Endodermal cell (in vitro differentiated cells): ENCODE measurements around the gene MIX23. TPM values are rescaled to one million over a fixed set of nuclear protein-coding genes. Genes with fewer than 3 reads are reported as not detected.

Experiments used
- DNase-seq: peaks from one replicate; pipeline ENCODE4 v3.0.0-alpha.2; 2017
- H3K27ac ChIP-seq: 2 replicates; pipeline ENCODE4 v1.5.1; 2013; ENCODE audit warnings: mild to moderate bottlenecking, low read depth, low read length, moderate library complexity
- H3K27me3 ChIP-seq: 2 replicates; pipeline ENCODE4 v1.6.1; 2013; ENCODE audit warnings: mild to moderate bottlenecking, low read length, moderate library complexity; ENCODE audit not compliant: insufficient read depth, control insufficient read depth, poor library complexity, severe bottlenecking
- H3K36me3 ChIP-seq: 2 replicates; pipeline ENCODE4 v1.7.0; 2013; ENCODE audit warnings: mild to moderate bottlenecking, low read length, moderate library complexity; ENCODE audit not compliant: control insufficient read depth, insufficient read depth
- H3K4me1 ChIP-seq: one replicate; pipeline ENCODE4 v1.7.0; 2013; ENCODE audit warnings: low read length; ENCODE audit not compliant: control insufficient read depth, insufficient read depth
- H3K4me3 ChIP-seq: 2 replicates; pipeline ENCODE4 v1.5.1; 2013; ENCODE audit warnings: mild to moderate bottlenecking, low read length, moderate library complexity
- H3K9ac ChIP-seq: 2 replicates; pipeline ENCODE4 v1.6.1; 2013; ENCODE audit warnings: mild to moderate bottlenecking, low read length, moderate library complexity; ENCODE audit not compliant: poor library complexity, severe bottlenecking; ENCODE audit errors: extremely low read depth
- H3K9me3 ChIP-seq: 2 replicates; pipeline ENCODE4 v1.6.1; 2013; ENCODE audit warnings: mild to moderate bottlenecking, low read length, moderate library complexity; ENCODE audit not compliant: control insufficient read depth
- H3K27ac Mint-ChIP-seq: 2 replicates; pipeline ENCODE4 v1.8.0; 2020; ENCODE audit warnings: mixed read lengths
- H3K27me3 Mint-ChIP-seq: 2 replicates; pipeline ENCODE4 v1.8.0; 2021; ENCODE audit warnings: mild to moderate bottlenecking, mixed read lengths; ENCODE audit not compliant: insufficient read depth
- H3K36me3 Mint-ChIP-seq: 2 replicates; pipeline ENCODE4 v1.8.0; 2020; ENCODE audit warnings: low read depth, mixed read lengths
- H3K4me1 Mint-ChIP-seq: 2 replicates; pipeline ENCODE4 v1.8.0; 2020; ENCODE audit warnings: mixed read lengths
- H3K4me3 Mint-ChIP-seq: 2 replicates; pipeline ENCODE4 v1.8.0; 2020; ENCODE audit warnings: mild to moderate bottlenecking, moderate library complexity, mixed read lengths
- H3K9me3 Mint-ChIP-seq: 2 replicates; pipeline ENCODE4 v1.8.0; 2020; ENCODE audit warnings: mild to moderate bottlenecking, mixed read lengths
- WGBS, 2 experiments: methylation state at CpG; one replicate each; pipeline versions ENCODE4 v1.1.5 to v1.1.7; 2013; ENCODE audit warnings: missing lambda C conversion rate in 2 of 2, mixed read lengths in 1 of 2; ENCODE audit not compliant: insufficient coverage in 1 of 2, insufficient read length in 1 of 2; 5-methylcytosine and 5-hydroxymethylcytosine counted together
- total RNA-seq, 2 donors: library from RNA; stranded (reverse); fragmentation: NEBNext Ultra II Directional in 1 of 2; extraction: Animal tissue kit (Norgen Biotek cat#: 25700) in 1 of 2; gene quantifications; 2 replicates in 1 of 2; 3 replicates in 1 of 2; pipeline ENCODE4 v1.2.1, GENCODE V29; 2021
- TF ChIP-seq, protein P1 (sequence below): fragments of 200-600 bp; sonication (generic); conservative IDR thresholded peaks from 2 replicates; pipeline ENCODE4 v1.5.0; 2021; ENCODE audit warnings: antibody characterized with exemption, mild to moderate bottlenecking

The MIX23 gene
- total RNA-seq, 2 donors from 2014 or later: 54.1 to 62.6 TPM

- Mint-ChIP-seq H3K4me1 (no peaks in the 10 kb centered on the region), H3K27me3 (no peaks in the 10 kb centered on the region), H3K36me3 (peaks cover 4% of the 10 kb centered on the region), H3K4me3 (no peak overlapping the region), H3K9me3 (no peaks in the 10 kb centered on the region), H3K27ac (no peak overlapping the region)
- Histone ChIP-seq H3K27ac (no peak overlapping the region), H3K9ac (no peak overlapping the region), H3K4me1 (no peaks in the 10 kb centered on the region), H3K4me3 (no peak overlapping the region), H3K9me3 (no peaks in the 10 kb centered on the region), H3K36me3 (peaks cover 45% of the 10 kb centered on the region), H3K27me3 (no peaks in the 10 kb centered on the region)
- TF ChIP-seq, protein P1, sequence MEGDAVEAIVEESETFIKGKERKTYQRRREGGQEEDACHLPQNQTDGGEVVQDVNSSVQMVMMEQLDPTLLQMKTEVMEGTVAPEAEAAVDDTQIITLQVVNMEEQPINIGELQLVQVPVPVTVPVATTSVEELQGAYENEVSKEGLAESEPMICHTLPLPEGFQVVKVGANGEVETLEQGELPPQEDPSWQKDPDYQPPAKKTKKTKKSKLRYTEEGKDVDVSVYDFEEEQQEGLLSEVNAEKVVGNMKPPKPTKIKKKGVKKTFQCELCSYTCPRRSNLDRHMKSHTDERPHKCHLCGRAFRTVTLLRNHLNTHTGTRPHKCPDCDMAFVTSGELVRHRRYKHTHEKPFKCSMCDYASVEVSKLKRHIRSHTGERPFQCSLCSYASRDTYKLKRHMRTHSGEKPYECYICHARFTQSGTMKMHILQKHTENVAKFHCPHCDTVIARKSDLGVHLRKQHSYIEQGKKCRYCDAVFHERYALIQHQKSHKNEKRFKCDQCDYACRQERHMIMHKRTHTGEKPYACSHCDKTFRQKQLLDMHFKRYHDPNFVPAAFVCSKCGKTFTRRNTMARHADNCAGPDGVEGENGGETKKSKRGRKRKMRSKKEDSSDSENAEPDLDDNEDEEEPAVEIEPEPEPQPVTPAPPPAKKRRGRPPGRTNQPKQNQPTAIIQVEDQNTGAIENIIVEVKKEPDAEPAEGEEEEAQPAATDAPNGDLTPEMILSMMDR: no peak
- WGBS, 2 experiments: 92 to 100% methylated on average over 1 of the region's 1 CpG
- DNase-seq: no peak
Observed at GRCh38 chr3:122407946-122408345, 24.9 kb upstream of the MIX23 start.

GRCh38 chr3:122406198-122406597 lies 23.2 kb upstream of the MIX23 start:
- Mint-ChIP-seq H3K9me3 (no peaks in the 10 kb centered on the region), H3K27me3 (no peaks in the 10 kb centered on the region), H3K36me3 (peaks cover 4% of the 10 kb centered on the region), H3K4me3 (no peak overlapping the region), H3K27ac (no peak overlapping the region), H3K4me1 (no peaks in the 10 kb centered on the region)
- Histone ChIP-seq H3K9ac (no peak overlapping the region), H3K27me3 (no peaks in the 10 kb centered on the region), H3K4me3 (no peak overlapping the region), H3K27ac (no peak overlapping the region), H3K4me1 (no peaks in the 10 kb centered on the region), H3K36me3 (peaks cover 44% of the 10 kb centered on the region), H3K9me3 (no peaks in the 10 kb centered on the region)
- DNase-seq: no peak
- TF ChIP-seq, protein P1: no peak
- WGBS, 2 experiments: 94% methylated on average over 4 of the region's 4 CpGs; no CpG with 5 or more reads in 1 of the 2 experiments

- H3K36me3 ChIP-seq: peaks cover 34% of the 10 kb centered on the region
- no peaks in the 10 kb centered on the region for H3K4me1 Mint-ChIP-seq
Observed at GRCh38 chr3:122405015-122405414, 22.0 kb upstream of the MIX23 start.

More at GRCh38 chr3:122405015-122405414, 22.0 kb upstream of the MIX23 start:
- Mint-ChIP-seq H3K27ac (no peak overlapping the region), H3K27me3 (no peaks in the 10 kb centered on the region), H3K36me3 (peaks cover 4% of the 10 kb centered on the region), H3K9me3 (no peaks in the 10 kb centered on the region), H3K4me3 (no peak overlapping the region)
- WGBS, 2 experiments: 92 to 98% methylated on average over 3 of the region's 3 CpGs
- no peak overlapping the region for H3K9ac ChIP-seq
- H3K27me3 ChIP-seq: no peaks in the 10 kb centered on the region
- no peak overlapping the region for H3K4me3 ChIP-seq
- H3K27ac ChIP-seq: no peak overlapping the region
- no peak for DNase-seq
- no peaks in the 10 kb centered on the region for H3K4me1 ChIP-seq
- TF ChIP-seq, protein P1: no peak
- H3K9me3 ChIP-seq: no peaks in the 10 kb centered on the region
